OCI-M1 (cell line): ENCODE data around the gene ERFE.

ENCODE experiments used
- DNase-seq: peaks from one replicate; lab custom pipeline; 2025; lab: John Stamatoyannopoulos, UW

Gene ERFE

DNA sequence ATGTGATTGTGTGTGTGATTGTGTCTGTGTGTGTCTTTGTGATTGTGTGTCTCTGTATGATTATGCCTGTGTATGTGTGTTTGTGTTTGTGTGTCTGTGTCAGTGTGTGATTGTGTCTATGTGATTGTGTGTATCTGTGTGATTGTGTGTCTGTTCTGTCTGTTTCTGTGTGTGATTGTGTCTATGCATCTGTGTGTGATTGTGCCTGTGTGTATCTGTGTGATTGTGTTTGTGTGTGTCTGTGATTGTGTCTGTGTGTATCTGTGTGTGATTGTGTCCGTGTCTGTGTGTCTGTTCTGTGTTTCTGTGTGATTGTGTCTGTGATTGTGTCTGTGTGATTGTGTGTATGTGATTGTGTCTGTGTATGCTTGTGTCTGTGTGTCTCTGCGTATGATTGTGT lies 32.4 kb upstream of the ERFE start:
- DNase-seq = no peak

DNA sequence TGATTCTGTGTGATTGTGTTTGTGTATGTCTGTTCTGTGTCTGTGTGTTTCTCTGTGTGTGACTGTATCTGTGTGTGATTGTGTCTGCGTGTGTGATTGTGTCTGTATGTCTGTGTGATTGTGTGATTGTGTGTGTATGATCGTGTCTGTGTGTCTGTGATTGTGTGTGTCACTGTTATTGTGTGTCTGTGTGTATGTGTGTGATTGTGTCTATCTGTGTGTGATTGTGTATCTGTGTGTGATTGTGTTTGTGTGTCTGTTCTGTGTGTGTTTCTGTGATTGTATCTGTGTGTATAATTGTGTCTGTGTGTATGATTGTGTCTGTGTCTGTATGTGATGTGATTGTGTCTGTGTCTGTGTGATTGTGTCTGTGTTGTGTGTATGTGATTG lies 32.0 kb upstream of the ERFE start:
- DNase-seq = no peak

DNA sequence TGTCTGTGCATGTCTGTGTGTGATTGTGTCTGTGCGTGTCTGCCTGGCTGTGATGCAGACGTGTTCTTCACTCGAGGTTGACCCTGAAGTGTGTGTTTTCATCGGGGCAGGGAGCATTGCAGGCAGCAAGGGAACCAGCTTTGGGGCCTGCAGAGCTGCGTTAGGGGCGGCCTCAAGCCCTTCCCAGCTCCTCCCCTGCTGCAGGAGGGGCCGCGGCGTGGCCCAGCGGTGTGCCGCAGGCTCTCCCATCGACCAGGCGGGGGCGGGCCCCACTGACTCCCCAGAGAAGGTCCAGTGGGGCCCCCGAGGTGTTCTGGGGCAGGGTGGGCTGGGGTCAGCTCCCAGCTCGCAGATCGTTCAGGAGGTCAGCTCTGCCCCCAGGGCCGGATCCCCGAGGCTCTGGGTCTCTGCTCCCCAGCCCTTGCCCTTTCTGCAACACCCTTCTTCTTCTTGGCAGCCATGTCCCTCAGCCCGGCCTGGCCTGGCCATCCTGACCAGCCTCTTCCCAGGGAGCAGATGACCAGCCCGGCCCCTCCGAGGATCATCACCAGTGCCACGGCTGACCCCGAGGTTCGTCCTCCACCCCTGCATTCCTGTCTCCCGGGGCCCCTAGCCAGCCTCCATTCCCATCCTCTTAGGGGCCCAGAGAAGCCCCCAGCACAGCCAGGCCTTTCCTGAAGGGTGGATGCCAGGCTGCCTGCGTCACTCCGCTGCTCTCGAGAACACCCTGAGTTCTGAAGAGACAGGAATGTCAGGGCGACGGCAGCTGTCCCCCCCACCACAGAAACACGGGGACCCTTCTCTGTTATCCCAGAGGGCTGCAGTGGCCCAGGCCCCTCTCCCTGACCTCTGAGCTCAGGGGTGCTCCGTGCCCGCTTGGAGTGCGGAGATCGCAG lies 31.4 kb upstream of the ERFE start:
- DNase-seq = peak; percentile 40

DNA sequence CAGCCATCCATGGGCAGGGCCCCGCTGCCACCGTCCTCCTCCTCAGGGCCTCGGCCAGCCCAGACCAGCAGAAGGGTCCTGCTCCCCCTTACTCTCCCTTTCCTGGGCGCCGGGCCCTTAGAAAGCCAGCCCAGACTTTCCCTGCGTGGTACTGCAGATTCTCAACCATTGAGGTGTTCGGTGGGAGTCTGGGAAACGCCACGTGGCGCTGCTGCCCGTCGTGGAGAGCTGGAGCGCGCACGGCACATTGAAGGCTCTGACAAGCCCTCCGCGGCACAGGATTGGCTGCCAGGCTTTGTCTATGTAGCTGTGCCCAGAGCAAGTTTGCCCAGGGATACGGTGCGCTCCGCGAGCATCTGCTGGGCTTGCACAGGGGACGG lies 30.7 kb upstream of the ERFE start:
- DNase-seq = no peak

DNA sequence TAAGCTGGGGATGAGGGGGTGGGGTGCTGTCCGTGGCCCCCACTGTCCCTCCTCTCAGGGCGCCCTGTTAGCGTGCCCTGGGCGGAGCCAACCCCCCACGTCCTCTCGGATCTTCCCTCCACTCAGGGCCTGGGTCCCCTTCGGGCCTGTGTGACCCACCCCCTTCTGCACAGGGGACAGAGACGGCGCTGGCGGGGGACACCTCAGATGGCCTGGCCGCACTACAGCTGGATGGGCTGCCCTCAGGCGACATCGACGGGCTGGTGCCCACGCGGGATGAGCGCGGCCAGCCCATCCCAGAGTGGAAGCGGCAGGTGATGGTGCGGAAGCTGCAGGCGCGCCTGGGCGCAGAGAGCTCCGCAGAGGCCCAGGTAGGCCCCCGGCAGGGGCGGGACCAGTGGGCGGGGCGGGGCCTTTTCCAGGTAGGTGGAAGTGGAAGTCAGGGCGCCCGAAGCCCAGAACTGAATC lies 30.2 kb upstream of the ERFE start:
- no peak for DNase-seq

DNA sequence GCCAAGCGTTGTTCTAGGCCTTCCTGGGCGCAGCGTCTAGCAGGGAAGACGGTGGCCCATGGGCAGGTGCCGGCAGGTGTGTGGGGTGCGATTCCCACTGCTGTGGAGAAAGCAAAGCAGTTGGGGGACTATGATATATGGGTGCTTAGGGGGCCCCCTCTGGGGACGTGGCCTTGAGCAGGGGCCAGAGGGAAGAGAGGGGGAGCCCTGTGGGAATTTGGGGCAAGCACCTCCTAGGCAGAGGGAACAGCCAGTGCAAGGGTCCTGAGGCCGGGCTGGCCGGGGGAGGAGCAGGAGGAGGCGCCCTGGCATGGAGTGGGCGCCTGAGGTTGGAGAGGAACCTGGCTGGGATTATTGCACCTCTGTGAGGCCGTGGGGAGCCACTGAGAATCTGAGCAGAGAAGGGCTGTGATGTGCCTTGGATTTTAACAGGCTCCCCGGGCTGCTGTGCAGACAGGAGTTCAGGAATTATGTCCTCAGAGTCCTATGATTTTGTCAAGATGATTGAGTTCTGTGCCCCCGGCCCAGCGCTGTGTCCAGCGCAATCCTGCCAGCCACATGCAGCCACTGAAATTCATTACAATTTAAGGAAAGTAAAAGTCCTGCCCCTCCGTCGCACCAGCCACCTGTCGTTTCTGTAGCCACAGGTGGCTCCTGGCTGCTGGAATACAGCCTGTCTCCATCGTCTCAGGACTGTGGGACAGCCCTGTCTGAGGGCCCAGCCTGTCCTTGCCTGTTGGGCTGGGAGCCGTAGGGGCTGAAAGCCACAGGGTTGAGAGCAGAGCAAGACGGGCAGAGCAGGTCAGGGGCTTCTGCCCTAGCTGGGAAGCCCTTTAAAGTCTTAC lies 29.4 kb upstream of the ERFE start:
- DNase-seq = no peak

DNA sequence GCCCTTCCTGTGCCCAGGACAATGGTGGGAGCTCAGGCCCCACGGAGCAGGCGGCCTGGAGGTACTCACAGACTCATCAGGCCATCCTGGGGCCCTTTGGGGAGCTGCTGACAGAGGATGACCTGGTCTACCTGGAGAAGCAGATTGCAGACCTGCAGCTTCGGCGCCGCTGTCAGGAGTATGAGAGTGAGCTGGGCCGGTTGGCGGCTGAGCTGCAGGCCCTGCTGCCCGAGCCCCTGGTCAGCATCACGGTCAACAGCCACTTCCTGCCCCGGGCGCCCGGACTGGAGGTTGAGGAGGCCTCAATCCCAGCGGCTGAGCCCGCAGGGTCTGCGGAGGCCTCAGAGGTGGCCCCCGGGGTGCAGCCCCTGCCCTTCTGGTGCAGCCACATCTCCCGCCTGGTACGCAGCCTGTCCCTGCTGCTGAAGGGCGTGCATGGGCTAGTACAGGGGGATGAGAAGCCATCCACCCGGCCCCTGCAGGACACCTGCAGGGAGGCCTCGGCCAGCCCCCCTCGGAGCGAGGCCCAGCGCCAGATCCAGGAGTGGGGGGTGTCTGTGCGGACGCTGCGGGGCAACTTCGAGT lies 28.6 kb upstream of the ERFE start:
- no peak for DNase-seq

DNA sequence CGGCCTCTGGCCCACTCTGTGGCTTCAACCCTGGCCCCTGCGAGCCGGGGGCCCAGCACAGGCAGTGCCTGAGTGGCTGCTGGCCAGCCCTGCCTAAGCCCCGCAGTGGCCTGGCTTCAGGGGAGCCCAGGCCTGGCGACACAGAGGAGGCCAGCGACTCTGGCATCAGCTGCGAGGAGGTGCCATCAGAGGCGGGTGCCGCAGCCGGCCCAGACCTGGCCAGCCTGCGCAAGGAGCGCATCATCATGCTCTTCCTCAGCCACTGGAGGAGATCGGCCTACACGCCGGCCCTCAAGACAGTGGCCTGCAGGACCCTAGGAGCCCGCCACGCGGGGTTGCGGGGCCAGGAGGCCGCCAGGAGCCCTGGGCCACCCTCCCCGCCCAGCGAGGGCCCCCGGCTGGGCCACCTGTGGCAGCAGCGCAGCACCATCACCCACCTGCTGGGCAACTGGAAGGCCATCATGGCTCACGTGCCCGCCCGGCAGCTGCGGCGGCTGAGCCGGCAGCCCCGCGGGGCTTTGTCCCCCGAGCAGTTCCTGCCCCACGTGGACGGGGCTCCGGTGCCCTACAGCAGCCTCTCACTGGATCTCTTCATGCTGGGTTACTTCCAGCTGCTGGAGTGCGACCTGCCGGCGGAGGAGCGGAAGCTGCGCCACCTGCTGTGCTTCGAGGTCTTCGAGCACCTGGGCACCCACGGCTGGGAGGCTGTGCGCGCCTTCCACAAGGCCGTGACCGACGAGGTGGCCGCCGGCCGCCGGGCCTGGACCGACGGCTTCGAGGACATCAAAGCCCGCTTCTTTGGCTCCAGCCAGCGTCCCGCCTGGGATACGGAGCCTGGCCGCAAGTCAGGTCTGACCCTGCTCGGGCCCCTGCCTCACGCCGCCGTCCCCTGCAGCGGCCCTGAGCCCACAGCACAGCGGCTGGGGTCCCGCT lies 27.8 kb upstream of the ERFE start:
- no peak for DNase-seq

DNA sequence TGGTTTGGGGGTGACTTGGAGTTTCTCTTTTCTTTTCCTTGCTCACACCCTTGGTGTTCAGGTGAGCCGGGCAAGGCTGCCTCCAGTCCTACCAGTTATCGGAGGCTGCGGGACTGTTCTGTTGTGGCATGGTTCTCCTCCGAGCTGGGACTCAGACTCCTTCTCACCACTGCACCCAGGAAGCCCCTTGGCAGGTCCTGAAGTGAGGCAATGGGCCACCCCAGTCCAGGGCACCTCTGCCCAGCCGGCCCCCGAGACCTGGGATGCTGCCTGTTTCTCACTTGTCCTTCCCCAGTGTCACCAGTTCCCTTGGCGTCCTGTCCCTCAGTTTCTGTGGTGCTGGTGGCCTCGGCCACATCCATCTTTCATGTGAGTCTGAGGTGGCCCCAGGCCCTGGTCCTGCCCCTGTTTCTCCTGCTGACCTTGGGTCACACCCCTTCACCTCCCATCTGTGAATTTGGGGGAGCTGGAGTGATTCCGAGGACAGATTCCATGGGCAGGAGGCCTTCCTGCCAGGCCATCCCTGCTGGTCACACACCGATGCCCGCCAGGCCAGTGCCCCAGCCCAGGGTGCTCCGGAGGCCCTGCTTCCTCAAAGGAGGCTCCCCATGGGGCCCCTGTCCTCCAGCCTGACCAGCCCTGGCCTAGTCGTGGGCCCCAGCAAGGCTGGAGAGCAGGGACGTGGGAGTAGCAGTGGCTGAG lies 26.9 kb upstream of the ERFE start:
- DNase-seq = no peak

DNA sequence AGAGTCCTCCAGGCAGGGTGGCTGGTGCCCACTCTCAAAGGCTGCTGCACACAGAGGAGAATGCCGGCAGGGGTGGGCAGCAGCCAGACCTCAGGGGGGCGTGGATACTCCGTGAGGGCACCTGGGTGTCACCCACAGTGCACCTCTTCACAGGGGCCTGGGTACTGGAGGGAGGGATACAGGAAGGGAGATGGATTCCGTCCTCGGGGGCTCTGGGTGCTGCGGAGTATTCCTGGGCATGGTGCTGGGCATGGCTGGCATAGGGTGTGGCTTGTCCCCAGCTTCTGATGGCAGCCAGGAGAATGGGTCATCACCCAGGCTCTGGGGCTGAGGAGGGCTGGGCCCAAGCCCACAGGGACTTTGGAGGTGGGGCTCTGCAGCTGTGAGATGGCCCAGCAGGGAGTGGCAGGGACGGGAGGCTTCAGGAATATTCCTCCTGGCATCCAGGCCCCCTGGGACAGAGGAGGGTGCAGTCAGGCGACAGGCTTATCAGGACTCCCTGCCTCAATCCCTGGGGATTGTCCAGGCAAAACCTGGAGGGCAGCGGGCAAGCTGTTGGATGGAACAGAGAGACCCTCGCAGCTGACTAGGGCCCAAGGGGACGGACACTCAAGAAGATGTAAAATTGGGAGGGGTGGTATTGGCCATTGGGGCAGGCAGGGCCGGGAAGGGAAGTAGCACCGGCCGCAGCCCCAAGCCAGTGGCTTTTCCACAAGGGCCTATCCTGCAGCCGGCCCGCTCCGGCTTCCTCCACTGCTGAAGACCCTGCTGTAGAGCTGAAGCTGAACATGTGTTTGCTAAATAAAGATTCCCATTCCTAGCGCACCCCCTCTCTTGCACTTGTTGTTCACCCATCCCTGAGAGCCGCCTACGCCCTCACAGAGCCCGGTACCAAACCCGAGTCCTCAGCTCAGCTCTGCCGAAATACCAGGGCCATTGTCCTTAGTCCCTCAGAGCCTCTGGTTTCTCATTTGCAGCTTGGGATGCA lies 26.0 kb upstream of the ERFE start:
- no peak for DNase-seq

DNA sequence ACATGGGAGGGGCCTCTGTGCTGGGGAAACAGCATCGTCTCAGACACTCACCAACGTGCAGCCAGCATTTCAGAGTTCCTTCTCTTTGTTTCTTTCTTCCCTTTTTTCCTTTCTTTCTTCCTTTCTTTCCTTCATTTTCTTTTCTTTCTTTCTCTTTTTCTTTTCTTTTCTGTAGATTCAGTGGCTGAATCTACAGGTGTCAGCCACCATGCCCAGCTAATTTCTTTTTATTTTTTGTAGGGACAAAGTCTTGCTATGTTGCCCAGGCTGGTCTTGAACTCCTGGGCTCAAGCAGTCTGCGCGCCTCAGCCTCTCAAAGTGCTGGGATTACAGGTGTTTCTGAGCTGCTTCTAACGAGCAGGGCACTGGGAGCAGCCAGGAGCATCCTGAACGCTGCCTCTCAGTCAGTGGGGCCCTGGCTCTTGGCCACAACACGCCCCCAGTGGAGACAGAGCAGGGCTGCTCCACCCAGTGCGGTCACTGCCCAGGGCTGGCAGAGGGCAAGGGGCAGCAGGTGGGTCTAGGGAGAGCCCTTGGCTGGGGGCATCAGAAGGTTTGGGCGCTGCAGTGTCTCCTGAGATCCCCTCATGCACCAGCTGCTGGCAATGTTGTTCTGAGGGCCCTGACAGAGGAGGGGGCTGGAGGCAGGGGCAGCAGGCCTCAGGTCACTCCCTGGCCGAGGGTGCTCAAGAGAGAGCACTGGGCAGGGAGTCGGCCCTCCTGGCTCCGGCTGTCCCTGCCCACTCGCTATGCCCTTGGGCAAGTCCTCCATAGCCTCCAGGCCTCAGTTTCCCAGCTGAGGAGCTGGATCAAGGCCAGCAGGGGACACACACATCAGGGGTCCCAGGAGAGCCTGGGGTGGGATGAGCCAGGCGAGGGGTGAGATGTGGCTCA lies 25.0 kb upstream of the ERFE start:
- no peak for DNase-seq

DNA sequence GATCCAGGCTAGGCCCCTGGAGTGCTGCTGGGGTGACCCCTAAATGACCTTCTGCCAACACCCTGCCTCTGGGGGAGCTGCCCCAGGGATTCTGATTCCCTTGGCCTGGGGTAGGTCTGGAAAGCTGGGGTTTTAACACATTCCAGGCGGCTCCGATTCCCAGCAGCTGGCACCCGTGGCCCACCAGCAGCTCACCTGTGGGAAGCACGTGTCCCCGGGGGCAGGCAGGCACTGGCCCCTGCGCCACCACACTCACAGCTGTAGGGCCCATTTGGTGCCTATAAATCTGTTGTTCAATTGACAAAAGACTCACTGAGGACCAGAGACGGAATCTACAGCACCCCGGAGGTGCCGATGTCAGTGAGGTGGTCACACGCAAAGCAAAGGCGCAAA lies 24.4 kb upstream of the ERFE start:
- DNase-seq = no peak

DNA sequence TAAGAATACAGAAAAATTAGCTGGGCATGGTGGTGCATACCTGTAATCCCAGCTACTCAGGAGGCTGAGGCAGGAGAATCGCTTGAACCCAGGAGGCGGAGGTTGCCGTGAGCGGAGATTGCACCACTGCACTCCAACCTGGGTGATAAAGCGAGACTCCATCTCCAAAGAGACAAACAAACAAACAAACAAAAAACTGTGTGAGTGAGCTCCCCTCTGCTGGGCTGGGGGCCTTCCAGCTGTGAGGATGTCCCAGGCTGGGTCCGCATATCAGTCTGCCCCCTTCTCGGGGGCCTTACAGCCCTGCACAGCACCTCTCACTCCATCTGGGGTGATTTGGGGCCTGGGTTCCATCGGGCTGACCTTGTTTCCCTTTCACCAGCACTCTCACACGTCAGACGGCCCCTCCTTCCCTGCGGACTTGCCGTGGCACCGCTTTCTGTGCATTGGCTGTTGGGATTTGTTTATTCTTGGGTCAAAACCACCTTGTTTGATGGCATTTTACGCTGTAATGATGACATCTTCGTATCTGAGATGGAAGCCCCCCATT lies 23.1 kb upstream of the ERFE start:
- DNase-seq = no peak

DNA sequence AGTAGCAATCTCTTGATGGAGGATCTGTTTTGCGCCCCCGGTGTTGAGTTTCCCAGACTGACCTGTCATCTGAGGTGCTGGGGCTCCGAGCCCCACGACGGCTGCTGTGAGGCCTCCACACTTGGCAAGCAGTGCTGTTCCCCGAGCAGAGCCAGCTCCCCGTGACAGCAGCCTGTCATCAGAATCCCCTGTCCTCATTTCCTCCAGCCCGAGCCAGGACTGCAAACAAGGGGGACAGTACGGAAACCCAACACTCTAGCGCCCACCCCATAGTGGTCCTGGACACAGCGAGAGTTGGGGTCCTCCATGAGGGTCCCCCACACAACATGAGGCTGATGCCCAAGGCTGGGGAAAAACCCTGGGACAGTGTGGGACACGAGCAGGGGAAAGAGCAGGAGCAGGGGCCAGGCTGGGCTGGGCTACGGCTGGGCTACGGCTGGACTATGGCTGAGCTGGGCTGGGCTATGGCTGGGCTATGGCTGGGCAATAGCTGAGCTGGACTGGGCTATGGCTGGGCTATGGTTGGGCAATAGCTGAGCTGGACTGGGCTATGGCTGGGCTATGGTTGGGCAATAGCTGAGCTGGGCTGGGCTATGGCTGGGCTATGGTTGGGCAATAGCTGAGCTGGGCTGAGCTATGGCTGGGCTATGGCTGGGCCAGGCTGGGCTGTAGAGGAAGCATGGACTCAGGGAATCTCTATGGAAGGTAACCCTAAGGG lies 21.8 kb upstream of the ERFE start:
- peak; percentile 48 for DNase-seq

DNA sequence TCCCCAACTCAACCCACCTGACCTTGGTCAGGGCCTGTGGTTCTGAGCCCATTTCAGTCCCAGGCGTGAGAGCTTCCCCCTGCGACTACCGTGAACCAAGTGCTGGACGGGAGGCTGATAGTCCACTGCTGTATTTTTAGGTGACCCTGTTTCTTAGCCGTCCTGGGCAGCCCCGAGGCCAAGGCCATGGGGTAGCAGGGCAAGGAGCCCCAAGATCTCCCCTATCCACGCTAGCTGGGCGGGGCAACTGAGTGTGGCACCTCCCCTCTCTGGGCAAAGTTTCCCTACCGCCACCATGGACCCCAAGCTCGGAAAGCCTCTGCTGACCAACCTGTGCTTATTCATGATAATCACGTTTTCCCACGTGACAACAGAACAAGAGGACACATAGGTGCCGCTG lies 20.9 kb upstream of the ERFE start:
- no peak for DNase-seq

DNA sequence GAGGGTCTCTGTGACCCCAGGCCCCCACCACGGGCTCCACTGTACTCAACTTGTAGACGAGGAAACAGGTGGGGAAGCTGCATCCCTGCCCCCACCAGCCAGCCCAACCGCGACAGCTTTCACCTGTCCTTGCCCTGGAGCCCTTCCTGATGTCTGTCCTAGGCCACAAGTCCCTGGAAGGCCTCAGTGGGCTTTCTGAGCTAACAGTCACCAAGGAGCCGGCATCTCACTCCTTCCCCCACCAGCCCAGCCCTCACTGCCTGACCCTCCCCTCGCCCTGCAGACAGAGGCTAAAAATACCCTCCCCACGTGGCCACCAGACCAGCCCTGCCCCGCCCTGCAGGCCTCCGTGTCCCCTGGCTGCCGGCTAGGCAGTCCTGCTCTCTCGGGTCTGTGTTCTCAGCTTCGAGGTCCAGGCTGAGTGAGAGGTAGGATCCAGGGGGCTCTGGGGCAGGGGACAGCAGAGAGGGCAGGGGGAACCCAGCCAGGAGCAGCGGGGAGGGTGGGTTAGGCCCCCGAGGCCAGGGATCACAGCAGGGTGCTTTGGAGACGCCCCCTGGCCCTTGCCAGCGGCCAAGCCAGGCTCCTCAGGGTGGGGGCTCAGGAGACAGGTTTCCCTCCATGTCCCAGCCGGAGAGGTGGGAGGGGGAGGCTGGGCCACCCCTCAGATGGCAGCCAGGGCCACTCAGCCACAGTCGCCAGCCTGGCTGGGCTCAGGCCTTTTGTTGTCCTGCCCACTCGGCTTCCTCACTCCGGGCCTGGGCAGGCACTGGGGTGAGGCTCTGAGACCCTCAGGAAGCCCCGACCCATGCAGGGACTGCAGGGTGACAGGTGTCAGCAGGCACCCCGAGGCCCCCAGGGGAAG lies 20.2 kb upstream of the ERFE start, which contains the start of gene KLHL30:
Gene KLHL30 (plus strand): TSS at position 338 of the 865 bp plus-strand sequence. CDS start 2,087 bp downstream, outside the sequence.
- DNase-seq = peak; percentile 4
